D341Med (cell line): ENCODE measurements around the gene GRIK2.
A peak's percentile ranks its signal among the peaks of the same experiment; 100 is the strongest.

ENCODE experiments used
- DNase-seq: peaks from one replicate; pipeline ENCODE4 v3.0.0; 2012; ENCODE audit warnings: low spot score

GRIK2 gene

DNA sequence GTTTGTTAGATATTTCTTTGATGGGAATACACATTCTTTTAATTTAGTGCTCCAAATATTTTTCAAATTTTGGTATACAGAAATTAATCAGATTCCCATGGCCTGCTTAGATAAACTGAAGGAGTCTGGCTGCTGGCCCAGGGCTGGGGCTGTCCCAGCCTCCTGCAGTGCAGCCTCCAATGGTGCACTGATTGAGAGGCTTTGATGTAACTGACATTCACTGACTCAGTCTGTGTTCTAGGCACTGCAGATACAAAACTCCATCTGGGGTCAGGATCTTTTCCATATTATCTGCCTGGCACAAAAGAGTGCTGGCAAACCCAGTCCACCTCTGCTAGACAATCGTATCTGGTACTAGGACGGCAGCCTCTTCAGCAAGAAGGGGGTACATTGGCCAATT, 64.8 kb downstream of the GRIK2 start:
- no peak for DNase-seq

DNA sequence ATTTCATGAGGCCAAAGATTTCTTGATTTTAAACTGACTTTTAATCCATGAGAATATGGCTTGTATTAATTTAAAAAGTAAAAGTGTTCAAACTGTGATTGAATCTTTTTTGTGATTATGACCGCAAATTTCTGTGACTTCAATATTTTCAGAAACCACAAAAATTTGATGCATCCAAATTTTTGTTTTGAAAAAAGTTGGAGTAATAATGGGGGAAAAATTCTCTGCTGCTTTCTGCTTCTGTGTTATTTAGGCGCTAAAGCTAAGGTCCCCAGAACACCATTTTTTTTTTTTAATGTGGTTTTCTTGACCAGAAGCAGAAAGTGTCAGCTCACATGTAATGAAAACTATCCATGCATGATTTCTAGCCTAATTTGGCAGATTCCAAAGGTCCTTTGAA, 65.3 kb downstream of the GRIK2 start:
- DNase-seq, result no peak

DNA sequence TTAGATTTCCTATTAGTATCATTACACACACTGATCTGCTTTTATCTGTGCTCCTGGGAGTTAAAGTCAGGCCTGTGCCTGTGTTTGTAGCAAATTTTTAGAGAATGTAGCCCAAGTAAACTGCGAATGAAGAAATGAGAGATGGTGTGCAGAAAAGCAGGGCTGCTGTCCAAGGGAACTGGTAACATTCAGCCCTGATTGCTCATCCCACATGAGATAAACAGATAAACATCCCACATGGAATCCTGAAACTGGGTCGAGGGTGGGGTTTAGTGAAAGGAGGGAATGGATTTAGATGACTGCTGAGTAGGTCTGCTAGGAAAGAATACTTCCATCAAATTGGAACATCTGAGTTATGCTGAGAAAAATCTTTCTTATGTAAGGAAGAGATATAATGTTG, 69.1 kb downstream of the GRIK2 start:
- DNase-seq, result no peak

DNA sequence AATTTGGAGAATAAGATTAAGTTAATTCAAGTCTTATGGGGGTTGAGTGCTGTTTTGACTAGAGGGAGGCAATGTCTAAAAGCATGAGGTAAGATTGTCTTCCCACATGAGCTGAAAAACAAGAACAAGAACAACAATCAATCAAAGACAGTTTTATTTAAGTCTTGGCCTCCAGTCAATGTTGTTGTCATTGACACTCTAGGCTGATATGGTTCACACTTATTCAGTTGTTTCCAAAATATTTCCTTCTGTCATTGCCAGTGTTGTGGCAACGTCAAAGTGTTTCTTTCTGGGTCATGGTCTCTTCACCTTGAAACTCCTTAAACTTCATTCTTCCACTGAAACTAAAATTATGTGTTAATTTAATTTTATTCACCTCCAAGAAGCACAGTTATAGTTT, 72.4 kb downstream of the GRIK2 start:
- DNase-seq, result no peak

DNA sequence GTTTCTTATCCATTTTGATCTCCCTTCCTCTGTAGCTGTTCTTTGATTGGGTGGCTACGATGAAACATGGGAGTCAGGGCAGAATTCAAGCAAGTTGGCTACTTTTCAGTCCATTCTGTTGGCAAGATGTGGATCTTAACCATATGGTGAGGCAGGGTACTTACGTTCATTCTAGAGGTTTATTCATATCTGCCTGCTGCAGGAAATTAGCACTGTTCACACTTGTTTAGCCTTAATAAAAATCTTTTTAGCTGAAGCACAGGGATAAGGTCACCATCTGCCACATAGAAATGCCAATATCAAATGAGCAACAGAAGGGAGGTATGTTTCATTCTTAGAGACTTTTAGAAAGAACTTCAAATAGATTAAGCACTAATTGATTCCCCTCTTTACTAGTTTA, 83.9 kb downstream of the GRIK2 start:
- DNase-seq, result peak; percentile 40

DNA sequence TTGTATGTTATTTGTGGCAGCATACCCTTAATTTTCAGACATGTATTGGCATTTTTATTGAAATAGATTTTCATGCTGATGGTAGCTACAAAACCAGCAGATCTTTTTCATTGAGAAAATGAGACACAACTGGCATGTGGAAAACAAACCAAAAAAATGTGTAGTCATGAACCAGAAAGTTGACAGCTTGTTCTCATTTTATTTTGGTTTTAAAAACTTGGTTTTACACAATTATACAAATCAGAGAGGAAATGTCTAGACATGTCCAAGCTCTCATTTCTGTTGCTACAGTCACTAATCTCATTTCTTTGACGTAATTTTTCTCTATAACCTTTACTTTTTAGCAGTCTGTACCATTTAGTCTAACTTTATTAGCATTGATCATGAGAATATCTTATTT, 85.4 kb downstream of the GRIK2 start:
- DNase-seq, result no peak

DNA sequence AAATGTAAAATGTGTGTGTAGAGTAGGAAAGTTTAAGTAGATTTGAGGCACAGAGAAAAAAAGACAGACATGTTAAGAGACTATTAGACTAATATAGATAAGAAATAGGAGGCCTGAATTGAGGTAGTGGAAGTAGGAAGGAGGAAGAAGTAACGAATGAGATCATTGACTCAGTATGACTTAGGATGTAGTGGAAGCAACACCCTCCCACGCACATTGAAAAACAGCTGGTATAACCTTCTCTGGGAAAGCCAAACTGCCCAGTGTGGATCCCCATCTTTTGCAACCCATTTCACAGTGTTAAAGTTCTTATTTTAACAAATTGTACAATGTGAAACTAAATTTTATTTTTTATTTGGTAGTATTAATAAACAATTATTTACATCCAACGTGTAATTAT, 89.1 kb downstream of the GRIK2 start:
- DNase-seq, result no peak

DNA sequence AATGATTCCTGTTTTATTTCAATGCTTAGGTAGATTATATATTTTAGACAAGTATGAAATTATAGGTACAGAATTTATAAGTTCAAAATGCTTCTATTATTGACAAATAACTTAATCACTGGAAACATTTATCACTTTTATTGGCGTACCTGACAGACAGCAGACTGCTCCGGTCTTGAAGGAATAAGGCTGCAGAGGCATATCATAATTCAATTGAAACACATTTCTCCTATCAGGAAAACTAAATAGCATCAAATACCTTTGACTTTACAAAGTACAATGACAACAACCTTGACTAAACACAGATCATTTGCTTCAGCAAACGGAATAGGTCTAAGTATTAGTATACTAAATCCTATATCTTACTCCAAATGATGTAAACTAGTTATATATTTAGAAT, 91.3 kb downstream of the GRIK2 start:
- no peak for DNase-seq

DNA sequence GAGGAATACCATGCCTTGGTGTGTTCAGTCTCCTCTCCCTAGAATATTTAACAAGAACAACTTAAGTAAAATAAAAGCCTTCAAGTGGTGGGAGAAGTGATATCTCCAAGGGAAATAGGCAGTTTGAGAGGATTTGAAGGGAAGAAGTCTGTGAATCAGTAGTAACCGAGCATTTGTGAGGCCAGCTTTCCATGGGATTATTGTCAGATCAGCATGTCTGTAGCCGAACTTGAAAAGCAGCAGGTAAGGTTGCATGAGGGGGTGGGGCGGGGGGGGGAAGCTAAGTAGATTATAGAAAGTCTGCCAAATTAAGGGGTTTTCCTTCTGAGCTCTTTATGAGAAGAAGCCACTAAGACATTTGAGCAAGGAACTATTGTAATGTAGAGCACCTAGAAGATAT, 92.6 kb downstream of the GRIK2 start:
- peak; percentile 47 for DNase-seq

DNA sequence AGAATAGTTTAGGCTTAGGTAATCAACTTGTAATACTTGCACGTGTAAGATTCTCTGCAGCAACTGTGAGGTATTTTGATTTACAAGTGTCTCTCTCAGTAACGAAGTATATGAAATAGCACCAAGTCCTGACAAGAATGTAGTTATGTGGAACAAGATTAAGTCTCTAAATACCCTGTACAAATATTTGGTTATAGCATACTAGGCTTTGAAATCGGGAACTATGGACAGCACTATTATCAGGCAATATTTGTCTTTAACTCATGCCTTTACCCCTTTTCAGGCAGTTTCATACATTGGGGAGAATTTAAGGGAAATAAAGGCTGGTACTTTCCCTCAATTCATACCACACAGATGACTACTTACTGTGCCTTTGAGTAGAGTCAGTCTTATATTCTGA, 93.2 kb downstream of the GRIK2 start:
- no peak for DNase-seq

DNA sequence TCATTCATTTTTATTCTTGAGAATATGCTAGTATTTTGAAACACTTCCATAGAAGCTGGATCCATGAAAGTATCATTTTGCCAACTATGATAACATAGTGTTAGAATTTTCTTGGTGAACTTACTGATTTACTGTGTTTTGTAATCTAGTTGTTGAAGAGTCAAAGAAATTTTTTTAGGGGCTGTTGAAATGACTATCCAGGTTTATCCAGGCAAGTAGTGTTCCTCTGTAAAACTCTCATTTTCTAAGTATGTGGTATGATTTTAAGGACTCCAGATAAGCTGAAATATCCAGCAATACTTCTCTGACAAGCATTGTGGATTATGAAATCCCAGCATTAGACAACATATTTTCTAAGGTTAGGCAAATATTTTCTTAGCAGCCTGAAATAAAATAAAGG, 95.9 kb downstream of the GRIK2 start:
- DNase-seq, result no peak

DNA sequence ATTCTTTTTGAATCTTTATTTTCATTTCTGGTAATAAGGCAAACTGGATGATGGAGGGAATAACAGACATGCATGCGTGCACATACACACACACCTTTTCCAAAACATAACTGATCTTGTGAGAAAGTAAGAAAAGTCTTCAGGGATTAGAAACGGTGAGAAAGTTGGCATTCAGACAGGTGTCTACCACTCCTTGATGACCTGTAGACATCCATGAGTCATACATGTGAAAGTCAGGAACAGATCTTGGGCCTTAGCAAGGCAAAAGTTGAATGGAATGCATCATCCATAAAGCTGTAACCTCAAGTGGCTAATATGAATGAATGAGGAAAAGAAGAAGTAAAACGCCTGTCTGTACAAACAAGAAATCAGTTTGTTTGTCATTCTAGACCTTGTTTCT, 97.3 kb downstream of the GRIK2 start:
- no peak for DNase-seq

DNA sequence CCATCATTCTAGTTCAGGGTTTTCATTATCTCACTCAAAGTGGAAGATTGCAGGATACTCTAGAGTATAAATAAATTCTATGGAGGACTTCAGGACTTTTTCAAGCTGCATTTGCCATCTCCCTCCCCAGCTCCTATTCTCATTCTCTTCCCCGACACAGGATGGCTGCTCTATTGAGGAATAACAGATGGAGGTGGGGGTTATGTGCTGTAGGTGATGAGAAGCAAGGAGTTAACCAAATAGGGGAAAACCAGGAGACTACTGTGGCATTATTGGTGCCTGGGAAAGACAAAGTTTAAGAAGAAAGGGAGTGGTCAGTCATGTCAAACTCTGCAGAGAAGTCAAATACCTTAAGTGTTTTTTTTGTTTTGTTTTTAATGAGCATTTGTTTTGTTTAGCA, 109.3 kb downstream of the GRIK2 start:
- DNase-seq, result no peak

DNA sequence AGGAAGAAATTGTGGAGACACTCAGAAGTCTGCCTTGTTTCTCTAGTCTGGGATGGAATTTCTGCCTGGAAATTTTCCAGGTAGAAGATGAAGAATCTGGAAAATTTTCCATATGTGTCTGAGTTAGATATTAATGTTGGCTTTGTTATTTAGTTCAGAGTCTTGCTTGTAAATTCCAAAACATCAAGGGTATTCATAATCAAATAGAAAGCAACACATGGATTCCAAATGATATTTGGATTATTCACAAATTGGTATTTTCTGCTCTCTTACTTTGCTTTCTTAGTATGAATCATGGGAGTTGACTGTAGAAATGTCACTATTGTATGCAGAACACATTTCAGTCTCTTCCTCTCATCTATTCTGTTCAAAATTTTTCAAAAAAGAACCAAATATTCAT, 116.0 kb downstream of the GRIK2 start:
- DNase-seq, result no peak

DNA sequence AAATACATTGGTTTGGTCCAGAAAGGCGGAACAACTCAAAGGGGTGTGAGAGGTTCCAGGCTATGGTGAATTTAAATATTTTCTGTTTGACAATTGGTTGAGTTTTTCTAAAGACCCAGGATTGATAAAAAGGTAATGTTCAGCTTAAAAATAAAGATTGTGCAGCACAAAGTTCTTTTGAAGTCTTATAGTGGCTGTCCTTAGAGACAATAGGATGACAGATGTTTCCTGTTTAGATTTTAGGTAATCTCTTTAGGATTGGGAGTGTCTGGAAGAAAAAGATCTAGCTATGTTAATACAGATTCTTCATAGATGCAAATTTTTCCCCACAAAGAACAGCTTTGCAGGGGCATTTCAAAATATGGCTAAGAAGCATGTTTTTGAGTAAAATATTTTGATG, 119.7 kb downstream of the GRIK2 start:
- no peak for DNase-seq

DNA sequence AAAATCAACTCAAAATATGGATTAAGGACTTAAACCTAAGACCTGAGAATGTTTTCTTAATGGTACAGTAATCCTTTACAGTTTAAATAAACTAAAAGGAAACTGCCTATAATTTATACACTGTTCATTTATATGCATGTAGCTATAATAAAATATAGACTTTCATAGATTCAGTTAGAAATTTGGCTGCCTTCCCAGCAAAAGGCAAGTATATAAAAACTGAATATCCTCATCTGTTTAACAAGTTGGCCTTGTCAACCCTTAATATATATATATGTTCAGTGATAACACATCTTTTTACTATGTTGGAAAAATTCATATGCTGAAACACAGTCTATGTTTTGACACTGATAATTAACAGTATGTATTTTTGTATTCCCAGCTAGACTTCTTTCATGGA, 123.1 kb downstream of the GRIK2 start:
- no peak for DNase-seq

DNA sequence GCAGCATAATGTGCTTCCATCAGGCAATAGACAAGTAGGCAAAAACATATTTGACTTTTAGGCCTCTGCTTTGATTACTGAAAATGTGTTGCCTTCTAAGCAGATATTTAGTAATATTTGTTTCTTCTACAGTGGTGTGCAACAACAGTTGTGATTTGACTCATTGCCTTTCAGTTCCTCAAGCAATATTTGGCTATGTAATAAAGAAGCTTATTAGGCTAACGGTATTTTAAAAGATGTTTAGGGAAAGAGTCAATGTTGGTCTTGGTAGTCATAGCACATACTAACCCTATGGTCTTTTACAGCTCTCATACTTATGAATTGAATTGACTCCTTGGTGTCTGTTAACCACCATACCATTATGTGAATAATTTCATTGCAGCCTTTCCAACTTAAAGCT, 124.1 kb downstream of the GRIK2 start:
- DNase-seq, result no peak

DNA sequence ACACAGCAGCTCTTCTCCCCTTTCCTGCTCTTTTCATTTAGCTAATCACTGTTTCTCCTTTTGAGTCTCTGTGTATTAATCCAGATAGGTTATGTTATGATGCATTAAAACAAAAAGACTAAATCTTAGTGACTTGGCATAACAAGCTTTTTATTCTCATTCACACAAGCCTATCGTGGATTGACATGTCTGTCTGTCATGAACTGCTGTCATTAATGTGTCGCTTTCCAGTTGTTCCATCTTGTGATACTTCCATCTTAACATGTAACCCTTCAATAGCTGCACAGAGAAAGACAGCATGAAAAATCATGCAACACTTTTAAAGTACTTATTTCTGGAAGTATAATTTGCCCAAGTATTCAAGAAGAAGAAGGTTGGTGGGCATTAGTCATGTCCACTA, 128.7 kb downstream of the GRIK2 start:
- DNase-seq, result no peak

DNA sequence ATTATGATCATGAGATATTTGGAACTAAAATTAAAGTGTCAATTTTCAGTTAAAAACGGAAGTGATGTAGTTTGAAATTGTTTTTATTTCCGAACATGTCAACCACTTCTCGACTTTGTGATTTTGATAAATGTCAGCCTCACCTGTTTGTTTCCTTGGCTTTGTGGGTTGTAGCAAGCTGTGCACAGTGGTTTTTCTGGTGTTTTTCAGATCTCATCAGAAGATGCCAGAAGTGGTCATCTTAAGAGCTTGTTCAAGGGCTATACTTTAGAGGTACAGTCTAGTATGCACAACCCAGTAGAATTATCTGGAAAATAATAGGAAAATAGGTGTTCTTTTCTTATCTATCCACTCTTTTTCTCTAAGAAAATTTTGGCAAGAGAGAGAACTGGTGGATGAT, 134.0 kb downstream of the GRIK2 start:
- DNase-seq, result no peak

DNA sequence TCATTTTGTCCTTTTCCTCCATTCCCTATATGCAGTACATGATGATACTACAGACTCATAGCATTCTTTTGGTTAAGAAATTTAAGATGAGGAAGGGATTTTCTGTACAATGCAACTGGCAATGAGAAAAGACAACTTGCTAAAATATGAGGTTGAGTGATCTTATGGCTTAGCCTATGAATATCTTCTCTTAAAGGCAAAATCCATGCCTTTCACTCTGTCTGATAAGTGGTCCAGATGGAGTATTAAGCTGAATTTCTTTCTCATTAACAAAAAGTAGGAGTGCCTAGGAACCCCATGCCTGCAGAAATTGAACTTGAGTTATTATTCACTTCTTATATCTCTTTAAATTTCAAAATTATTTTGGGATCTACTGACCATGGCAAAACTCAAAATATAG, 135.3 kb downstream of the GRIK2 start:
- no peak for DNase-seq

DNA sequence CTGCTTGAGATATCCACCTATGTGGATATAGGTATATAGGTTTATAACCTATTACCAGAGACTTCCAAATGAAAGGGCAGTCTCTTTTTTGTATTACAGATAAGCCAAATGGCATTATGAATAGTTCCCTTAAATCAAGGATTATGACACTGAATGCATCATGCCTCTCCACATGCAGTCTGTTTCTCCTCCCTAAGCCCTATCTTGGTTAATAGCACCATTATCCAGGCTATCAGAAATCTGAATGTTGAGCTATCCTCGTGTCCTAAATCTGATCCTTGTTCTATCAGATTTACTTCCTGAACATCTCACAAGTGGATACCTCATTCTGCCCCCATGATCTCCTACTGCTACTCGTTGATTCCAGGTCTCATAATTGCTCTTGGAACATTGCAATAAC, 138.0 kb downstream of the GRIK2 start:
- DNase-seq, result no peak

DNA sequence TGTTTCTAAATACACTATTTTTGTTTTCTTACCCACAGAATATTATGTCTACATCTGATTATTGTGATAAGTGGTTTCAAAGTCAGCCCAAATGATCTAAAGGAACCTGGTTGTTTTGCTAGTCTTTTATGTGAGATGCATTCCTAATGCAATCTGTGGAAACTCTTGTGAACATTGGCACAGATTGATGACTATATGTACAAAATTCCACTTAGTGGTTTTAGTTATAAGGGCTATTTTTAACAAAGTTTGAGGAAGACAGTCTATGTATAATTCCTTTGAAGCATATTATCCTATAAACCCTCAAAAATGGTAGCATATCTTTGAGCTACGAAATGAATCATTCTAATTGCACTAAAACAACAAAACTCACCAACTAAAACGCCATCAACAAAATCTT, 140.9 kb downstream of the GRIK2 start:
- no peak for DNase-seq

DNA sequence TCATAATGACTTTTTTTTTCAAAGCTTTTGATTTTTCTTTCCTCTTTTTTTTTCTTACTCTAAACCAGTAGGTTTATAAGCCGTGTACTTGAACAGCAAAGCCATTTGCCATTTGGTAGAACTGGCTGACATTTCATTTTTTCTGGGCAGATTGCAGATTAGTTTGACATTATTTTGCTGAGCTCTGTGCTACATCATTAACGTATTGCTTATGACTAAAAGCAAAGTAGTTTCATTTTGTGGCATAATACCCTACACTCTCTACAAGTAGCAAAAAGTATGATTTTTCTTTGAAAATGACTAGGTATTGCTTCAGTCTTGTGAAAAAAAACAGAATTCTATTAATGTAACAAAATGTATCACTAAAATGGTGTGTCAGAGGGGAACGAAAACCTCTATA, 141.3 kb downstream of the GRIK2 start:
- DNase-seq, result no peak

DNA sequence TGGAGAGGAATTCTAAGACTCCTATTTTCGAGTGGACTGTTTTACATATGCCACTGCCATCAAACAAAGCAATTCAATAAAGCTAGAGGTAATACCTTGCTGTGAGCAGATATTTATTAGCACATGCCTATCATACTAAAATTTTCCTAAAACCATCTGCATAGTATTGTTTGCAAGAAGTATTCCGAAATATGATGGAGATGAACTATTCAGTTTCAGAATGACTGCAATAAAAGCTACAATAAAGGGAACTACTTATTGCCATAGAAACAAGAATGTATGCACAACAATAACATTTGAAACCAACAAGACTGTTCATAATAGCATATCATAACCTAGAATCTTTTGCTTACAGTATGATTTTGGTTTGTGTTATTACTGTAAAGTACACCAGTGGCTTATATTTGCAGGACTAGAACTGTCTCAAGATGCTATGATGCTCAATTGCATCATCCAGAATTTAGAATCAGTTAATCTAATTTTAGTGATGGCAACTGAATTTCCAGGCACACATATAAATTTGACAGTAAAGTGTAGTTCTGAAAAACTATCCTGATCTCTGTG, 144.3 kb downstream of the GRIK2 start:
- no peak for DNase-seq
